CD4-positive, alpha-beta T cell treated with Interleukin-4 for 1 hour (primary cell): ENCODE measurements around the gene ARID3B.

ENCODE experiments used
- DNase-seq, 2 donors: peaks; one replicate each; pipeline ENCODE4 v3.0.0-alpha.2; 2020 to 2022

Gene ARID3B

DNA sequence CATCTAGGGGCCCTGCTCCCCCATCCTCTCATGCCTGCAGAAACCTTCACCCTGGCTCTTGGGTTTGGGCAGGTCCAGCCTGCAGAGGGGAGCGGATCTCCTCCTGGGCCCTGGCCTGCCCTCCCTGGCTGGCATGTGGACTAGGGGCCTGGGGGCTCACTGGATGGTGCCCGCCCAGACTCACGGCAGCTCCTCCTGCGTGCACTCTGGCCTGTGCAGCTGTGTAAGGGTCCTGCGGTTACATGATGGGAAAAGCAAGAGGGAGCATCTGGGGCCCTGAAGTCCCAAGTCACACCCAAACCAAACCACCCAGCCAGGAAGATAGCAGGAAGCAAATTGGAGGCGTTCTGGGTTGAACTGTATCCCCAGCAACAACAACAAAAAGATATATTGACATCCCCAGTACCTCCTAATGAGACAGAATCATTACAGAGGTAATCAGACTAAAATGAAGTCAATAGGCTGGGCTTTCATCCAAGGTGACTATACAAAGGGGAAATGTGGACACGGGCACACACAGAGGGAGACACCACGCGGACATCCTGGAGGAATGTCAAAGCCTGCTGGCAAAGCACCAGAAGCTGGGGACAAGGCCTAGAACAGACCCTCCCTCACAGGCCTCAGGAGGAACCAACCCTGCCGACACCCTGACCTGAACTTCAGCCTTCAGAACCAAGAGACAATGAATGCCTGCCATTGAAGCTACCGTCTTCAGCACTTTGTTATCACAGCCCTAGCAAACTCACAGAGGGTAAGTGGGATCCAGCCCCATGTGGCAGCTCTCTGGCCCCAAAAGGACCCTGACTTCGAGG lies 64.2 kb downstream of the ARID3B start:
- DNase-seq: no peak

- no peak for DNase-seq
These were observed 64.8 kb downstream of the ARID3B start for GRCh38 chr15:74605795-74606150.

DNA sequence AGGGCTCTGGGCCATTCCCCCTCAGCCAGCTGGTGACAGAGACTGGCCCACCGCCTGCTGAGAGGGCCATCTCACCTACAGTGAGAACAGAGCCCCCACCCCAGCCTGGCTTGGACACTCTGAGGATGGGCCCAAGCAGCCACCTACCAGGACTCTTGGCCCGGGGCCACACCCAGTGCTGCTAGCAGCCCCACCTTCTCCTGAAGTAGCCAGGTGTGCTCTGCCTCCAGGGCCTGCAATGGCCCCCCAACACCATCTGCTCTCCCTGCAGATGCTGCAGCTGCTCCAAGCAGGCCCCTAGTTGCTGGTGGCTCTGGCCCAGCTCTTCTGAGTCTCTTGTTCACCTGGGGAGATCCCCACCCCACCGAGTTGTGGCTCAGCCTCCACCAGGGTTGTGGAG lies 67.8 kb downstream of the ARID3B start:
- DNase-seq: no peak

DNA sequence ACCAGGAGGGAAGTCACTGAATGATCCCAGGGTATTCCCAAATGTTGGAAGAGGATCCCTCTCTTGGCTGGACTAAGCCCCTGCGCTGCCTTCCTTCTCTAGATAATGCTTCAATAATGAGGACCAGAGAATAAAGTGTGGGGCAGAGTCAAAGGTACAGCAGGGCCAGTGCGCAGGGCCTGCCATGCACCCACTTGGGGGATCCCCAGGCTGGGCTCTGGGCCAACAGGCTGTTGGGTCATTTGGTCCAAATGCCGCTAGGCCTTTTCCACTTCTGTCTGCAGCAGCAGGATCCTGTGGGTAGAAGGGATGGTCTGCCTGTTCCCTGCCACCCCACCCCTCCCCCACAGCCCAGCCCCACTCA lies 68.9 kb downstream of the ARID3B start:
- no peak for DNase-seq

- no peak for DNase-seq
These were observed 69.4 kb downstream of the ARID3B start for GRCh38 chr15:74610302-74610951.

- no peak for DNase-seq
These were observed 70.3 kb downstream of the ARID3B start for GRCh38 chr15:74611341-74611740.

GRCh38 chr15:74611834-74612233 lies 70.8 kb downstream of the ARID3B start:
- no peak for DNase-seq

DNA sequence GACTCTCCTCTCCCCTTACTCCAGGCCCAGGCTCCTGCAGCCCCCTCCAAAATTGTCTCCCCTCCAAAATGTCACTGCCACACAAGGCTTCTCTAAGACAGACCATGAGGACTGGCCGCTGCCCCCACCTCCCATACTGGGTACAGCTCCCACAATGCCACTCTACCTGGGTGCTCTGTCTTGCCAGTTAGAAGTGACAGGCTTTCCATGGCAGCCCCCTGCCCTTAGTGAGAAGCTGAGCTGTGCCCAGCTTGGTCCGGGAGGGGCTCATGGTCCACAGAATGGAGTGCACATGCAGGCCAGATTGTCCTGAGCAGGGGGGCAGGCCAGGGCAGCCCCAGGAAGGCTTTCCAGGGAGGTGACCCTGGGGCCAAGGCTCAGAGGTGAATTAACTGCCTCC lies 71.7 kb downstream of the ARID3B start:
- DNase-seq: no peak

DNA sequence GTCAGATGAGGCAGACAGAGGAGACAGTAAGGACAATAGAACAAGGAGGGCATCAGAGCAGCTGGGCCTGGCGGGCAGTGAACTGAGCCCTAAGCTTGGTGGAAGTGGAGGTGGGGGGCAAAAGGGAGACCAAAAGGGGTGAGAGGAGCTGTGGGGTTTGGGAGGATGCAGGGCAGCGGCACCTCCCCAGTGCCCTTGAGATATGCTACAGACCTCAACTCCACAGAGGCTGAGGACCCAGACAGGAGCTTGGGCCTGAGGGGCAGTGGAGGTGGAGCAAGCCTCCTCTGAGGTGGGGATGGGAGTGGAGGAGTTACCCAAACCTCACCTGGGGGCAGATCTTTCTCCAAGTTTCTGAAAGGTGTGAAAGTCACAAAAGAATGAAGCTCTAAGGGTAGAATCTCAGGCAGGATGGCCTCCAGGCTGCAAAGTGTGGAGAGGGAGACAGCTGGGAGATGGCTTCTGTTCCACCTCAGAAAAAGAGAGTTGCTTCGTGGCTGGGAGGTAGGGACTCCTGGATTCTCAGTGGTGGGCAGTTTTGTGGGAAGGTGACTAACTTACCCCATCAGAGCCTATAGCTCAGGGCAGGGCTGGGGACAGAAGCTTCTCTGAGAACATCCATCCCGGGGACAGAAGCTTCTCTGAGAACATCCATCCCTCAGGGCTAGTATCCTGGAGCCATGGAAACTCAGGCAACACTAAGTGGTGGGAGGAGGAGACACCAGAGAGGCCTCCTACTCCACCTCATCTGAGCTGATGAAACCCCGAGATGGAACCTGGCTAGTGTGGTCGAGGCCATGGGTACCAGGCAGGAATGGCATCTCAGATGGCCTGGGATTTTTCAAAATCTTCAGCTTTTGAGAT lies 72.3 kb downstream of the ARID3B start:
- DNase-seq: no peak

DNA sequence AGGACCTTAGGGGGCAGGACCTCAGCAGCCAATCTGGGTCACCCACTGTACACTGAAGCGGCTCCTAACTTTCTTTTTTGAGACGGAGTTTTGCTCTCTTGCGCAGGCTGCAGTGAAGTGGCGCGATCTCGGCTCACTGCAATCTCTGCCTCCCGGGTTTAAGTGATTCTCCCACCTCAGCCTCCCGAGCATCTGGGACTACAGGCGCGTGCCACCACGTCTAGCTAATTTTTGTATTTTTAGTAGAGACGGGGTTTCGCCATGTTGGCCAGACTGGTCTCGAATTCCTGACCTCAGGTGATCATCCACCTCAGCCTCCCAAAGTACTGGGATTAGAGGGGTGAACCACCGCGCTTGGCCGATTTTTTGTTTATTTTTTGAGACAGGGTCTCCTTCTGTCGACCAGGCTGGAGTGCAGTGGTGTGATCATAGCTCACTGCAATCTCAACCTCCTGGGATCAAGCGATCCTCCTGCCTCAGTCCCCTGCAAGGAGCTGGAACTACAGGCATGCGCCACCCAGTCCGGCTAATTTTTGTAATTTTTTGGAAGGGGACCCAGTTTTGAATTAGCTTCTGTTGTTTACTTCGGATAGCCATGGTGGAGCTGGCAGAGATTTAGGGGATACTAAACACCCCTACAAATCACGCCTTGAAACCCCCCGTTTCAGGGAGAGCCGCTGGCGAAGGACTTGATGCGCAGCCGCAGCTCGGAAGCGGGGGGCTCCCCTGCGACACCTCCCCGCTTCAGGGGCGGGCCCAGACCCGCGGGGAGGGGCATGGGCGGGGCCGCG lies 73.1 kb downstream of the ARID3B start:
- DNase-seq: no peak

- DNase-seq: peak; percentile 94 to 95
These were observed 73.9 kb downstream of the ARID3B start for GRCh38 chr15:74614744-74615507.

DNA sequence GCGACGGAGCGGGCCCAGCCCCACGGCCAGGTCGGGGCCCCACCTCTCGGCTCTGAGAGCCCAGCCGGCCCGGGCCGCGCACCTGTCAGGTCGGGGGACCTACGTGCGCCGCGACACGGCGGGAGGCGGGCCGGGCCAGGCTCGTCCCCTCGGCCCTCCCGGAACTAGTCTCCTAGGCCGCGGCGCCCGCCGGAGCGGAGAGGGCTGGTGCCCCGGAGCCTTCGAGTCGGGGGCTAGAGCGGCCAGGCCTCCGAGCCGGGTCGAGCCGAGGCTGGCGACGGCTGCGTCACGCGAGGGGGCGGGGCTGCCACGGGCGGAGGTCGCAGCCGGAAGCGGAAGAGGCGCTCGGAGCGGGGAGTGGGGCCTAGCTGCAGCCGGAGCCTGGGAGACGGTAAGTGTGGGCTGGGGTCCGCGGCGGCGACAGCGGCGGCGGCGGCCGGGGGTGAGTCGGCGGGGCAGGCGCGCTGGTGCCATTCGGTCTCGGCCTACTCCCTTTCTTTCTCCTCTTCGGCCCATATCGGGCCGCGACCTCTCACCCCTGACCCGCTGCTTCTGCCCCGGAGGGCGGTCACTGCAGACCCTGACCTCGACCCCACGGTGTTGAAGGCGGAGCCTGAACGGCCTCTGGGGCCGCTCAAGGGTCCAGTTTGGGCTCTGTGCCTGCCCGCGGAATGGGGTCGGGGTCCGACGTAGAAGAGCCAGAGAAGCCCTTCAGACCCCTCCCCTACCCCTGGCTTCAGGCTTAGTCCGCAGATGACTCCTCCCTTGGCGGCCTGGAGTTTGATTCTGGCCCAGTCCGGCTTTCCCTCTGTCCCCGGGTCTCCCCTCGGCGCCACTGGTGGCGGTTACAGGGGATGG lies 74.7 kb downstream of the ARID3B start, which contains the start of gene CLK3:
CLK3 (plus strand) TSS at position 329 of the 858 bp plus-strand sequence. CDS start 3,361 bp downstream, outside the sequence.
- DNase-seq: peak; percentile 95 to 96

DNA sequence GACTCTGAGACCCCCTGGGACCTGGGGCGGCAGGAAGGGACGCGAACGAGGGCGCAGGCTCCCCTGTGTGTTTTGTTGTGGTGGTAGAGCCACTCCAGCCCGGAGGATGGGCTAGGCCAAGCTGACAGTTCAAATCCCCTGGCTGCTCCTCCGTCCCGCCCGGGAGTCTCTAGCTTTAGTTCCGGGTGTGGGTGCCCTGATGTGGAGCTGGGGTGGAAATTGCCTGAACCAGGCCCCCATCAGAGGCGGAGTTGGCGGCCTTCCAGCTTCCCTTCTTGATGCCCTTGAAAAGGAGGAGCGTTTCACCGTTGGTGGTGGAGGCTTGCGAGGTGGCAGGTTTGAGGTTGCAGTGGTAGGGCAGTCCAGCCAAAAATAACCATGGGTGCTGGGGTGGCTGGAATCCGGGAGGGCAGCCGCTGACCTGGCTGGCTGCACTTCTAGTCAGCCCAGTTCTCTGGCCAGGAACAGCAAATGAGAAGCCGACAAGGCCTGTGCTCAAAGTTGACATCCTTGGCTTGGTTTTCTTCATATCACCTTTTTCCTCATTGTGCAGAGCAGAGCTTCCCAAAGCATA lies 75.4 kb downstream of the ARID3B start:
- peak; percentile 72 to 75 for DNase-seq

DNA sequence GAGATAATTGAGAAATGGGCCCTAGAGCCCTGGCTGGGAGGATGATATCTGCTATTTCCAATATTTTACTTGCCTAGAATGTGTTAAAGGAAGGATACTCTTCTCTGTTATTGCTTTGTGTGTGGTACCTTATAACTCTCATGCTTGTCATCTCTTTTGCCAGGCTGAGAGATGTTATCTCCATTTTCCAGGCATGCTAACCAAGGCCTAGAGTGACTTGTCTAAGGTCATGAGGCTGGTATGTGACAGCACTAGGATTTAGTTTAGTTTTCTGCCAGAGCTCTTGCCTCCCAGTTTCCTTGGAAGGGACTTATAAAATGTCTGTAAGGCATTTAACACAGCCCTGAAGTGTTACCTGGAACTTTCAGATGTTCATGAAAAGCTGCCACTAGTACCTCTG lies 76.0 kb downstream of the ARID3B start:
- DNase-seq: no peak

DNA sequence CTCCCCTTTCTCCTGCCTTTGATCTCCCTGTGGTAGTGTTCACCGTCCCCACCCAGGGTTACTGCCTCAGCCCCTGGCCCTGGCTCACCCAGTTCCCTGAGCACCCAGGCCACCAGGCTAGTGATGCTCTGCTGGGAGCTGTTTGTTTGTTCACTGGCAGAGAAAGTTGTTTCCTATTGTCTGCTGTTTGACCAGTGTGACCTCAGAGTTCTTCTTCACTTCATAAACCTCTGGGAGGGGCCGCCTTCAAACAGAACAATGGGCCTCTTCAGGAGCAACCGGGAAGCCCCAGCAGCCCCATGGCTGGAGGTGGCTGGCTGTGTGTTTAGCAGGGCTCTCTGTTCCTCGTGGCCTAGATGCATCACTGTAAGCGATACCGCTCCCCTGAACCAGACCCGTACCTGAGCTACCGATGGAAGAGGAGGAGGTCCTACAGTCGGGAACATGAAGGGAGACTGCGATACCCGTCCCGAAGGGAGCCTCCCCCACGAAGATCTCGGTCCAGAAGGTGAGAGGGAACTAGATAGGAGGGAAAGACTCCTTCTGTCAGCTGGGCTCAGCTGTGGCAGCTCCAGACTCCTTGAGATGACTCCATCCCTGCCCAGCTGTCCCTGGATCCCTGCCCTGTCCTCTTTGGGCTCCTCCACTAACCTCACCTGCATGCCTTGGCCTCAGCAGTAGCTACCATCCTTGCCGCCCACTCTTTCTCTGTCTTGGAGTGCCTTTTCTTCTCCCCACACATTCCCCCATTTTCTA lies 78.0 kb downstream of the ARID3B start:
- DNase-seq: no peak

GRCh38 chr15:74619916-74620635 lies 79.1 kb downstream of the ARID3B start:
- no peak for DNase-seq

- peak; percentile 79 to 84 for DNase-seq
These were observed 79.9 kb downstream of the ARID3B start for GRCh38 chr15:74620636-74621545.

DNA sequence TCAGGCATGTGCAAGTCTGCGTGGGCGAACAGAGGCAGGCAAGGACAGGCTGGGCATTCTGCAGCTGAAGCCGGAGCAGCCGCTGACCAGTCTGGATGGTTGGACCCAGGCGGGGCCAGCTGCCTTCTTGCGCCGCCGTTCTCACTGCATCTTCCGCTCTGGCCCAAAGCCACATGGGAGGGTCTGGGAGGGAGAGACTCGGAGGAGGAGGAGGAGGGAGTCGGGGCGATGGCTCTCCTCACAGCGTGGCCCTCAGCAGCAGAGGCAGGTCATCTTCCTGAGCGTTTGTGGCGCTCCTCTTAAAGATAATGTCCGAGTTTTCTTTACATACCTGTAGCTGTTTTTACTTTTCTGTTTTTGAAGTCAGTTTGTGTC lies 80.5 kb downstream of the ARID3B start:
- no peak for DNase-seq
